Activated T-cell treated with anti-CD3 and anti-CD28 coated beads for 1 hour (primary cell): Measurements from ENCODE around the gene FBXO47.
"Not testable (repeated sequence)": the region's sequence is repeated elsewhere in the genome, so short reads cannot be mapped to it uniquely, and the experiment has no call there.

Experiments used
- DNase-seq: peaks from one replicate; pipeline ENCODE4 v3.0.0-alpha.2; 2020; ENCODE audit warnings: low read depth

Gene FBXO47

DNA sequence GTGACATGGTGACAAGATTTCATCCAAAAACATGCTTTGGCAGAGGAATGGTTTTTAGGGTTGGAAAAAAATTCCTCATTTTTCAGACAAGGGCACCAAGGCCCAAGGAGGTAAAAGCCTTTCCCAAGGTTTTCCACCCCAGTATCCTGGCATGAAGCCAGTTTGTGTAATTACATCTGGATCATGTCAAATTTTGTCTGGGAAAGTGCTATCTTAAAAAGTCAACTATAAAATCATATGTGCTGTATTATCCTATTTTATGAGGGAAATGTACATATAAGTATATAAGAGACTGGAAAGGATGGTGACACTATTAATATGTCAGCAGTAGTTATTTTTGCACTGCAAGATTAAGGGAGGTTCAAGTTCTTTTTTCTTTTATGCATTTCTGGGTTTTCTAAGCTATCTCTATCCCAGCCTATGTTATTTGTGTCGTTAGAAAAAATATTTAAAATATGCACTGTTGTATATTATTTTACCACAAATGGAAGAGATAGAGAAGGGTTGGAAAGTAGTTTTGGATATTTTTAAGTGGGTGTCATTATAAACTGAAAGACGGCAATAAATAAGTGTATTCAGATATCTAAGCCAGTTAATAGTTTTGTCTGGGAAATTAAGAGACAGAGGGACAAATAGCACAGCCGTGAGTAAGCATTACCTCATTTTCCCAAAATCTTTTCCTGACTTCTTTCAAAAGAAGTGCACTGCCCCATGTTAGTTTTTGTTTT, 13.5 kb upstream of the FBXO47 start:
- no peak for DNase-seq

GRCh38 chr17:38978180-38978579, 11.0 kb upstream of the FBXO47 start:
- no peak for DNase-seq

DNA sequence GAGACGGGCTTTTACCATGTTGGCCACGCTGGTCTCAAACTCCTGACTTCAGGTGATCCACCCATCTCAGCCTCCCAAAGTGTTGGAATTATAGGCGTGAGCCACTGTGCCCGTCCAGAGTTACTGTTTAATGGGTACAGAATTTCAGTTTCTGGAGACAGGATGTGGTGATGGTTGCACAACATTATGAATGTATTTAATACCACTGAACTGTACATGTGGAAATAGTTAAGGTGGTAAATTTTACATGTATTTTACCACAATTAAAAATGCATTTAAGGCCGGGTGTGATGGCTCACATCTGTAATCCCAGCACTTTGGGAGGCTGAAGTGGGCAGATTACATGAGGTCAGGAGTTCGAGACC, 9.0 kb upstream of the FBXO47 start:
- DNase-seq = not testable (repeated sequence)

DNA sequence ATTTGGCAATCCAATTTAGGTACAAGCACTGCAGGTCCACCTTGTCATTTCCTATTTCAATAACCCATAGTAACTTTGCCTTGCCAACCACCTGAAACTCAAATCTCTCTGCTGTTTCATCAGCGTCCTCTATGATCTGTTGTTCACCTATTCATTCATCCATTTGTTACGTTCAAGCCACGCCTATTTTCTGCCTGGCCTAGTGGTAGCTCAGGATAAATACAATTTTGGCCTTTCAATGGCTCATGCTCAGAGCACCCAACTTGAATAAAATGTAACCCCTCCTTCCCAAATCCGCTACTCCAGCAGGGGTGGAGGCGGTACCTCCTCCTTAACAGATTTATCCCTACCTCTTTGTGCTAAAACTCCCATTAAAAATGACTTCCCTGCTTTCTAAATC, 3.6 kb upstream of the FBXO47 start:
- no peak for DNase-seq

DNA sequence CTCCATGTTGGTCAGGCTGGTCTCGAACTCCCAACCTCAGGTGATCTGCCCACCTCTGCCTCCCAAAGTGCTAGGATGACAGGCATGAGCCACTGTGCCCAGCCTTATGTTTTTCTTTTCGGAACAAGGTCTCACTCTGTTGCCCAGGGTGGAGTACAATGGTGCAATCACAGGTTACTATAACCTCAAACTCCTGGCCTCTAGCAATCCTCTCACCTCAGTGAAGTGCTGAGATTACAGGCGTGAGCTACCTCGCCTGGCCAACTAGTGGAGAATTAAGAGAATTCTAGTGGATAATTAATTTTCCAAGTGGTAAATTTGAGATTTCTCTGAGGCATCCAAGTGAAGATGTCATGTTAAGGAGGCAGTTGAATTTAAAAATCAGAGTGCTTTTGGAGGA, 2.9 kb upstream of the FBXO47 start:
- DNase-seq = no peak

GRCh38 chr17:38969281-38969680, 2.1 kb upstream of the FBXO47 start:
- no peak for DNase-seq

- DNase-seq = no peak
Measured at GRCh38 chr17:38961413-38961812, 5.8 kb downstream of the FBXO47 start.

DNA sequence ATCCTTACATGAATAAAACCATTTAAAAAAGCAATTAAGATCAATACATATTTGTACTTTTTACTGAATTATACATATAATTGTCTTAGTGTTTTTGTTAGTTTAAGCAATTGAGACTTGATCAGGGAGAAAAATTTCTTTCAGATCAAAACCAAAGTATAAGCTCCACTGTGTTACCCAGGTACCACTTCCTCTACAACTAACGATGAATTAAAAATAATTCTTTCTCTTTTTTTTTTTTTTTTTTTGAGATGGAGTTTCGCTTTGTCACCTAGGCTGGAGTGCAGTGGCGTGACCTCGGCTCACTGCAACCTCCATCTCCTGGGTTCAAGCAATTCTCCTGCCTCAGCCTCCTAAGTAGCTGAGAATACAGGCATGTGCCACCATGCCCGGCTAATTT, 6.8 kb downstream of the FBXO47 start:
- no peak for DNase-seq

GRCh38 chr17:38959508-38959907, 7.7 kb downstream of the FBXO47 start:
- DNase-seq = no peak

GRCh38 chr17:38958756-38959155, 8.4 kb downstream of the FBXO47 start:
- DNase-seq = no peak

DNA sequence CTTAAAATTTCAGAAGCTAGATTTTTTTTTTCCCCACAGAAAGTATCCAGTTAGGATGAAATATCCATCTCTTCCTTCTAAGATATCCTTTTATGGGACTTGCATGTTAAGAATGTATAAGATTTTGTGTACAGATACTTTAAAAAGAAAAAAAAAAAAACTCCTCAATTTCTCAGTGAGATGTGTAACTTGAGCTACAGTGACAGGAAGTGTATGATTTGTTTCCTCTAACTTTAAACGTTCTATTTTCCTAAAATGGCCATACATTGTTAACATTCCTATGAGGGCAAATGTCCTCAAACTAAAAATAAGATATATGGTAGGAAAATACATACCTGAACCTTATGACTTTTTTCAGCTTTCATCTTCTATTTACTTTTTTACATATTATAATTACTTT, 8.9 kb downstream of the FBXO47 start:
- no peak for DNase-seq

GRCh38 chr17:38953800-38954199, 13.4 kb downstream of the FBXO47 start:
- DNase-seq = not testable (repeated sequence)

DNA sequence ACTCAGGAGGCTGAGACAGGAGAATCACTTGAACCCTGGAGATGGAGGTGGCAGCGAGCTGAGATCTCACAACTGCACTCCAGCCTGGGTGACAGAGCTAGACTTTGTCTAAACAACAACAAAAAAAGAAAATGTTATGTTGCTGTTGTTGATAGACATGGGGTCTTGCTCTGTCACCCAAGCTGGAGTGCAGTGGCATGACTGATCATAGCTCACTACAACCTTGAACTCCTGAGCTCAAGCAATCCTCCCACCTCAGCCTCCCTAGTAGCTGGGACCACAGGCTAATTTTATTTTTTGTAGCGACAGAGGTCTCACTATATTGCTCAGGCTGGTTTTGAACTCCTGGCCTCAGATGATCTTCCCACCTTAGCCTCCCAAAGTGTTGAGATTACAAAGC, 20.0 kb downstream of the FBXO47 start:
- DNase-seq = no peak

GRCh38 chr17:38943607-38944006, 23.6 kb downstream of the FBXO47 start:
- no peak for DNase-seq

DNA sequence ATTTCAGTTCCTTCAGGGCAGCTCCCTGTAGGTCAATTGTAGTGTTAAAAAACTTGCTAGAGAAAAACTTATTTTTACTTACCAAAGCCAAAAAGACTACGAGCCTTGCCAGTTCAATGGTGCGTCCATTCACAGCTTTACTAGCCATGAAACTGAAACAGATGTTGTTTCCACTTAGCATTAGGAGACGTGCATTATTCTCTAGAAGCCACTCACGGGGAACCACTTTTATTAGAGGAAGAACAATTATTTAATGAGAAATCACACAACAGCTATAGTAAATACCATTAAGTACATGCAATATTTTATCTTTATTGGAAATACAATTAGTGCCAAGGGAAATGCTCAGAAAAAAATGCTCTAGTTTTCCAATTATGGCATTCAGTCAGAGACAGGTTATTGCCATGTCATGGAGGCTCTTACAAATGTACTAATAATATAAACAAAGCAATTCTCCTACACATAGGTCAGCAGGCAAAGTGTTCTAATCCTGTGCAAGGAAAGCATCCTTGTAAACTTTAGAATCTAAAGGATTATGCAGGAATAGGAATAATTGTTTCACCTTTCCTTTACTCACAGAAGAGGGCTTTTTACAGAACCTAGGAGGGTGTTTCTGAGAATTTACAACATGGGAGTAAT, 24.4 kb downstream of the FBXO47 start:
- DNase-seq = no peak

GRCh38 chr17:38940404-38940803, 26.8 kb downstream of the FBXO47 start:
- no peak for DNase-seq

DNA sequence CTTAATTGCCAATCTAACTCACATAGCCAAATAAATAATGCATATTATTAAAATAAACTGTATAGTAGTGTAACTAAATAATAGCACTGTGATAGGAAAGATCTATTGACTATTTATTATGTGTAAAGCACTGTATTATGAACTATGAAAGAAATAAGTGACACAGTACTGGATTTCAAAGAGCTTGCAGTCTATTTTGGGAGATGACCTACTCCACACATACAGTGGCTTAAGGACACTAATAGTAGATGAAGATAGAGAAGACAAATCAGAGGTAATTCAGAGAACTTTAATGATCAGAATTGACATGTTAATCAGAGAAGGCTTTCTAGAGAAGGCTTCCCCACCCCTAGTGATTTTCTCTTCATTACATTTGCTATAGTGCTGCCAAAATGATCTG, 27.2 kb downstream of the FBXO47 start:
- no peak for DNase-seq

- not testable (repeated sequence) for DNase-seq
Measured at GRCh38 chr17:38933962-38934361, 33.2 kb downstream of the FBXO47 start.

- not testable (repeated sequence) for DNase-seq
Measured at GRCh38 chr17:38930782-38931181, 36.4 kb downstream of the FBXO47 start.

DNA sequence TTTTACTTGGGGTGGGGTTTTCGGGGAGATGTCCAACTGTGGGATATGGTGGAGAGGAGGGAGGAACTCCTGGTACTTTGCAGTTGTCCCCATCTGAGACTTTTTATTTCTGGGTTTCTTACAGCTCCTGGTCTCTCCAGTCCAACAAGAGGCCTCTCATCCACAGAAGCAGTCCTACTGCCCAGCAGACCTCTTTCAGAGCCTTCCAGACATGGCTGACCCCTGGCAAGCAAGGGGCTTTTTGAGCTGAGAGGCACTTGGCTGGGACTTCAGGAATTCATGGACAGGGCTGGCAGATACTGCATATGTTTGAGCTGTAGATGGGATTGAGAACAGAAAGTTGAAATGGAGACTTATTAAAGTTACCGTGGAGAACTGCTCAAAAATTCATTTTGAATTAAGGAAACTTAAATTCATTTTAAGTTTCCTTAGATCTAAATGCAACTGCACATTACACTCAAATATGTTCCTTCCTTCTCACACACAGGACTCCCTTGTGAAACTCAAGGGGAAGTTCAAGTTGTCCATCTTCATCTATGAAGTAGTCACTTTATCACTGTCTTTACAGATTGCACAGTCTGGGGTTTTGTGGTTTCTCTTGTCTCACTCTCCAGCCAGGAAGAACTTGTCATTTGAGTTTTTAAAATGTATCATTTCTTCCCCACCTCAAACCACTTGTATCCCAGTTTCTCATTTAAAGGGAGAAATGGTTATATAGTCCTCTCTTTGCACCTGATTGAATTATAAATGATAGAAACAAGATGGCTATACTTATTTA, 40.7 kb downstream of the FBXO47 start:
- no peak for DNase-seq

DNA sequence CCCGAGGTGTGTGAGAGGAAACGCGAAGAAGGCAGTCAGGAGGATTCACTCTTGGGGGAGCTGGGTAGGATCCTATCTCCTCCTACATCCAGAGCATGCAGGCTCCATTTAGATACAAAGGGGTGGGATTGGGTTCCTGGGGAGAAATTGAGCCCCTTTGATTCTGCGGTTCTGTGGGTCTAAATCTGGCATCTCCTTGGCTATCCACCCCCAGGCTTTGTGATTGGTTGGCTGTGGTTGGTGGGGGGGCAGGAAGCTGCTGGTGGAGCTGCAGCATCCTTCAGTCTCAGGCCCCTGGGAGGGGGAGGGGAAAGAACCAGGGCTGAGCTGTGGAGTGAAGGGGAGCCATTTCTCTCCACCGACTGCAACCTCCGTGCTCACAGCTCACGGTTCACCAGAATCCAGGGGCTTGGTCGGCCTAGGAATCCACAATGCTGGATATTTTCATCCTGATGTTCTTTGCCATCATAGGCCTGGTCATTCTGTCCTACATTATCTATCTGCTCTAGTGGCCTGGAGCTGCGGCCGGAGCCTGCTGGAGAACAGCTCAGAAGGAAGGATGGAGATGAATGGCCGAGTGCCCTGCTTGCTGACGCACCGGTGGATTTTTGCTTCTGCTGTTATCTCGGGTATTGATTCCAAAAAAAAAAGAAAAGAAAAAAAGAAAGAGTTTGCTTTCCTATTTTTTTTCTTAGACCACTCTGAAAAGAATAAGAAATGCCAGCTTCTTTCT, 41.8 kb downstream of the FBXO47 start, which contains the start of gene LASP1NB:
Gene LASP1NB (plus strand): TSS at position 352 of the 733 bp plus-strand sequence.
- DNase-seq = peak; percentile 29

DNA sequence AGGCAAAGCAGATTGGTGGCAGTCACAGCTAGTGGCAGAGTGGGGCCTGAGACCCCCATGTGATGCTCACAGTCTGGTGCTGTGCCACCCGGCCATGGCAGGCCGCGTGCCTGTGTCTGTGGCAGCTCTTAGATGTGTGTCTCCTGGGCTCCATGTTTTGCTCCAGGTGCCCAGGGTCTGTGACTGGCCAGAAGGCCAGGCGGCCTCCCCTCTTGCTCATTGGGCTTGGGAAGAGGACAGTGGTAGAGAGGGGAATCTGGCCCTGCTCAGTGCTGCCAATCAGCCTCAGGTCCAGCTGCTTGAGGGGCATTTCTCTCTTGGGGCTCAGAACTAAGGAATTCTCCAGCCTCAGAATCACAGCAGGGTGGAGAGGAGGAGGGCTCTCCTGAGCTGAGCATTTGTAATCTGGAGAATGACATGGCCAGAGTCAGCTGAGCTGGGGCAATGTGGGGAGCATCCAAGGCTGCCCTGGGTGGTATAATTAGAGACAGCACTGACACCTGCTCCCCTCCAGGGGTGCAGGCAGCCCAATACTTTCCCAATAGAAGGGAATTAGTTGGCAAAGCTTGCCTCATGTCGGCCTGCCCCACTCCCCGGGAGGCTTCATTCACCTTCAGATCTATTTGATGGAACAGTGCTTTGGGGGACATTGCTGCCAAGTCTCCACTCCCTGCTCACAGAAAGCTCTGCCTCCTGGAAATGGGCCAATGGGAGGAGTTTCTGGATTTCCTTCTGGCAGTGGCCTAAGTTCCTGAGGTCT, 44.5 kb downstream of the FBXO47 start:
- no peak for DNase-seq
